DMS114 treated with DMSO at 0.1 percent for 48 hours (cell line): Measurements from ENCODE around the gene DIP2C.
"Not testable (repeated sequence)": the region's sequence is repeated elsewhere in the genome, so short reads cannot be mapped to it uniquely, and the experiment has no call there.

Experiments
- DNase-seq: peaks from one replicate; lab custom pipeline; 2025; ENCODE audit not compliant: unreplicated experiment; lab: John Stamatoyannopoulos, UW

DIP2C gene

GRCh38 chr10:543862-544822 lies 145.3 kb downstream of the DIP2C start:
- DNase-seq = no peak

- DNase-seq = no peak
These were observed 146.3 kb downstream of the DIP2C start for GRCh38 chr10:543131-543530.

GRCh38 chr10:541750-542371 lies 147.6 kb downstream of the DIP2C start:
- DNase-seq = no peak

- no peak for DNase-seq
These were observed 148.4 kb downstream of the DIP2C start for GRCh38 chr10:541041-541440.

DNA sequence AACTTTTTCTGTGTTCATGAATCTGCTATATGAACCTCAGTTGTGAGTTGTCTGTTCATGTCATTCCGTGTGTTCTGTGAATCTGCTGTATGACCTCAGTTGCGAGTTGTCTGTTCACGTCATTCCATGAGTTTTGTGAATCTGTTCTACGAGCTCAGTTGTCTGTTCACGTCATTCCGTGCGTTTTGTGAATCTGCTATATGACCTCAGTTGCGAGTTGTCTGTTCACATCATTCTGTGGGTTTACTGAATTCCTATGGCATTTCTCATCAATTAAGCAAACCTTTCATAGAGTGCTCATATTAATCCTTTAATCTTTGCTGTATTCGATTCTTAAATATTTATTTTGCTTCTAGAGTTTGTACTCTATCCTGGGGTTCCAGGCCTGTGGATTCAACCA lies 150.6 kb downstream of the DIP2C start:
- DNase-seq = no peak

GRCh38 chr10:536935-537334 lies 152.5 kb downstream of the DIP2C start:
- no peak for DNase-seq

GRCh38 chr10:536371-536925 lies 153.0 kb downstream of the DIP2C start:
- no peak for DNase-seq

- no peak for DNase-seq
These were observed 153.5 kb downstream of the DIP2C start for GRCh38 chr10:535952-536351.

- no peak for DNase-seq
These were observed 154.4 kb downstream of the DIP2C start for GRCh38 chr10:535051-535450.

GRCh38 chr10:534047-534566 lies 155.4 kb downstream of the DIP2C start:
- DNase-seq = no peak

GRCh38 chr10:533611-534010 lies 155.9 kb downstream of the DIP2C start:
- DNase-seq = no peak

- DNase-seq = no peak
These were observed 156.3 kb downstream of the DIP2C start for GRCh38 chr10:533186-533585.

GRCh38 chr10:532331-532730 lies 157.1 kb downstream of the DIP2C start:
- not testable (repeated sequence) for DNase-seq

GRCh38 chr10:531541-531940 lies 157.9 kb downstream of the DIP2C start:
- DNase-seq = no peak

DNA sequence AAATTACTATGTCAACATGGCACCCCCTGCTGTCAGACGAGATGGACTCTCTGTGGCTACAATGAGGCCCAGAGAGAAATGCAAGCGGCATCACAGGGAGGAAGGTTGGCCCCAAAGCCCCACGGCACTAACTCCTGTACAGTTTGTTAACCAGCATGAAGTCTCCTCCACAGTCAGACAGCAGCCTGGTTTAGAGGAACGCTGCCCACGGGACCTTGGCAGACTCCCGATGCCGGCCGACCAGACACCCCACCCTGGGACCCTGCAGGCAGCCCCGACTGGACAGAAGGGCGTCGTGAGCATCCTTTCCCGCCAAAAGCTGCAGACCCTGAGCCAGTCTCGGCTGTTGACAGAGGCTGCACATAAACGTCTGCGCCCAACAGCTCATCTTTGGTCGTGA lies 158.8 kb downstream of the DIP2C start:
- no peak for DNase-seq

DNA sequence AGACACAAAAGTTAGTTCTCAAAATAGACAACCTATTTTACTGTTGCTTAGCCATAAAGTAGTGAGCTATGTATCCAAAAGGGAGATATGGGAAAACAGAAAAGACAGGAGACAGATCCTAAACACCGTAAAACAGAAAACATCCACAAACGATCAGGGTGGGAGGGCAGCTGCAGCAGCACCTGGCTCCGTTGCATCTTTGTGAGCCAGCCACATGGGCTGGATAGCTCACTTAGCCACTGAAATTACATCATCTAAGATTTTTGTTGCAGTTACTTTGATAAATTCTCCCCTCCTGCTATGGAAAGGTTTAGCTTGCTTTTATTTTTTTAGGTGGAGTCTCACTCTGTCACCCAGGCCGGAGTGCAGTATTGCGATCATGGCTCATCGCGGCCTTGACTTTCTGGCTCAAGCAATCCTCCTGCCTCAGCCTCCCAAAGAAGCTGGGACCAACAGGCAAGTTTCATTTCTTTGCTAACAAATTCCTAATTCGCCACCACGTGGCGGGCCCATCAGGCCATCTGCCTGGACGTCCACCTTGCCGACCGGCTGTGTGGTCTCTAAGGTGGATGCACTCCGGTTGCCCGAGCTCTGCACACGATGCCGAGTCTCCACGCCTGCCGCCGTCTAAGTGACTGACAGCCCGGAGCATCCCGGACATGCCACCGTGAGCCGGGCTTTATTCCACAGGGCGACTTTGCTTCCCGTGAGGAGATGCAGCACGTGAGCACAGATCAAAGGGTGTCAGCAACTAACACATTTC lies 159.8 kb downstream of the DIP2C start:
- DNase-seq = no peak

- no peak for DNase-seq
These were observed 161.0 kb downstream of the DIP2C start for GRCh38 chr10:528173-529165.

- no peak for DNase-seq
These were observed 162.1 kb downstream of the DIP2C start for GRCh38 chr10:527416-527815.

GRCh38 chr10:526651-527312 lies 162.7 kb downstream of the DIP2C start:
- no peak for DNase-seq
